Left ventricle myocardium inferior (tissue), 1 donor: ENCODE results near the gene RALGDS. TPM values are rescaled to one million over a fixed set of nuclear protein-coding genes. Genes with fewer than 3 reads are reported as not detected.

Experiments used
- DNase-seq: peaks from one replicate; pipeline ENCODE4 v3.0.0-alpha.2; 2020
- H3K27ac ChIP-seq: fragments of 200-600 bp; replicated peaks from 2 replicates; pipeline ENCODE4 v1.8.0; 2021
- H3K27me3 ChIP-seq: fragments of 200-600 bp; 2 replicates; pipeline ENCODE4 v1.8.0; 2021; ENCODE audit warnings: low read depth
- H3K36me3 ChIP-seq: fragments of 200-600 bp; 2 replicates; pipeline ENCODE4 v1.8.0; 2021
- H3K4me1 ChIP-seq: fragments of 200-600 bp; 2 replicates; pipeline ENCODE4 v1.8.0; 2021
- H3K4me3 ChIP-seq: fragments of 200-600 bp; 2 replicates; pipeline ENCODE4 v1.8.0; 2021; ENCODE audit warnings: mild to moderate bottlenecking, moderate library complexity
- H3K9me3 ChIP-seq: fragments of 200-600 bp; replicated peaks from 2 replicates; pipeline ENCODE4 v1.8.0; 2021
- CTCF ChIP-seq: fragments of 200-600 bp; IDR thresholded peaks from 2 replicates; pipeline ENCODE4 v1.8.0; 2021; ENCODE audit warnings: antibody characterized with exemption, mild to moderate bottlenecking, borderline replicate concordance
- intact Hi-C: fragments of 100-400 bp; cut with micrococcal nuclease; formaldehyde crosslinking; loops from one replicate; pipeline ENCODE4 v1.11.0; 2022
- microRNA-seq: library from miRNA; unstranded; fragments of <30 nt; microRNA quantifications from one replicate; pipeline ENCODE4 v1.2.0, GENCODE V29; 2020
- total RNA-seq: library from RNA; stranded (reverse); fragmentation: NEBNext Ultra II Directional; extraction: Animal tissue kit (Norgen Biotek cat#: 25700); gene quantifications from one replicate; pipeline ENCODE4 v1.2.1, GENCODE V29; 2021
- donor health status: DM: no; HTN: yes; CAD: no; lungs with severe emphysema.

RALGDS gene
- total RNA-seq, 1 donor from 2014 or later = 24.6 TPM

- Histone ChIP-seq H3K4me3 (no peak overlapping the region), H3K36me3 (peaks cover 98% of the 10 kb centered on the region), H3K4me1 (peaks cover 5% of the 10 kb centered on the region), H3K9me3 (no peaks in the 10 kb centered on the region), H3K27me3 (no peaks in the 10 kb centered on the region), H3K27ac (no peak overlapping the region)
- peak; percentile 58 for TF ChIP-seq CTCF
- intact Hi-C loops = no loop called here
- DNase-seq = no peak
Observed at GRCh38 chr9:133048595-133048994, 72.4 kb downstream of the RALGDS start.

Small RNAs within 50 kb of the gene (microRNA-seq; reads per million reads assigned to microRNA genes)
- 0.94 reads per million for gene MIR6877

Other genes starting within 250 kb of the RALGDS start
- gene AK8, start 243.0 kb downstream of the RALGDS start, total RNA-seq = 0.74 TPM
- gene SPACA9, start 242.3 kb downstream of the RALGDS start, total RNA-seq = 5.7 TPM
- gene TSC1, start 176.6 kb downstream of the RALGDS start, total RNA-seq = 52.8 TPM
- 0.27 TPM for gene GFI1B, start 142.5 kb downstream of the RALGDS start, total RNA-seq
- 36.0 TPM for gene GTF3C5, start 90.2 kb downstream of the RALGDS start, total RNA-seq
- gene CEL, start 59.3 kb downstream of the RALGDS start, total RNA-seq = 1.9 TPM
- gene GBGT1, start 42.7 kb upstream of the RALGDS start, total RNA-seq = 6.3 TPM
- gene OBP2B, start 88.0 kb upstream of the RALGDS start, total RNA-seq = not detected
- 2.3 TPM for gene ABO, start 154.0 kb upstream of the RALGDS start, total RNA-seq
- gene SURF6, start 214.9 kb upstream of the RALGDS start, total RNA-seq = 11.6 TPM
- gene MED22, start 226.9 kb upstream of the RALGDS start, total RNA-seq = 18.4 TPM
- gene RPL7A, start 227.0 kb upstream of the RALGDS start, total RNA-seq = 859 TPM
- 60.7 TPM for gene SURF1, start 235.2 kb upstream of the RALGDS start, total RNA-seq
- gene SURF2, start 235.3 kb upstream of the RALGDS start, total RNA-seq = 17.4 TPM